DOHH2 (cell line): ENCODE data around the gene DAD1.

ENCODE experiments used
- H3F3A ChIP-seq: fragments of 200-600 bp; sonication (generic), shearing (Covaris generic); 2 replicates; pipeline ENCODE4 v1.6.0; 2016; ENCODE audit warnings: antibody characterized with exemption, mild to moderate bottlenecking; ENCODE audit not compliant: control insufficient read depth, insufficient read depth
- H3K27ac ChIP-seq: fragments of 200-600 bp; sonication (generic); 2 replicates; pipeline ENCODE4 v1.5.1; 2014; ENCODE audit warnings: low read depth, mild to moderate bottlenecking, low read length, moderate library complexity
- H3K27me3 ChIP-seq: fragments of 200-600 bp; sonication (generic); 2 replicates; pipeline ENCODE4 v1.6.1; 2014; ENCODE audit warnings: mild to moderate bottlenecking, low read length, mixed read lengths; ENCODE audit not compliant: control insufficient read depth
- H3K36me3 ChIP-seq: fragments of 200-600 bp; sonication (generic); 2 replicates; pipeline ENCODE4 v1.6.1; 2014; ENCODE audit warnings: mild to moderate bottlenecking, low read length, moderate library complexity, mixed read lengths; ENCODE audit not compliant: control insufficient read depth
- H3K4me1 ChIP-seq: fragments of 200-600 bp; sonication (generic); 2 replicates; pipeline ENCODE4 v1.6.1; 2014; ENCODE audit warnings: mild to moderate bottlenecking, low read length, mixed read lengths; ENCODE audit not compliant: control insufficient read depth
- H3K4me2 ChIP-seq: fragments of 200-600 bp; sonication (generic); 2 replicates; pipeline ENCODE4 v1.6.0; 2014; ENCODE audit warnings: mild to moderate bottlenecking, low read length, moderate library complexity
- H3K4me3 ChIP-seq: fragments of 200-600 bp; sonication (generic); 2 replicates; pipeline ENCODE4 v1.5.1; 2014; ENCODE audit warnings: mild to moderate bottlenecking, low read length, mixed read lengths
- H3K79me2 ChIP-seq: fragments of 200-600 bp; sonication (generic); 2 replicates; pipeline ENCODE4 v1.6.1; 2014; ENCODE audit warnings: mild to moderate bottlenecking, low read length, mixed read lengths; ENCODE audit not compliant: control insufficient read depth
- H3K9me2 ChIP-seq: fragments of 200-600 bp; sonication (generic); replicated peaks from 2 replicates; pipeline ENCODE4 v1.6.1; 2014; ENCODE audit warnings: mild to moderate bottlenecking, low read length, mixed read lengths; ENCODE audit not compliant: control insufficient read depth
- H3K9me3 ChIP-seq: fragments of 200-600 bp; sonication (generic); 2 replicates; pipeline ENCODE4 v1.6.1; 2014; ENCODE audit warnings: antibody characterized with exemption, low read length, mixed read lengths; ENCODE audit not compliant: control insufficient read depth, insufficient read depth
- H4K20me1 ChIP-seq: fragments of 200-600 bp; sonication (generic); 2 replicates; pipeline ENCODE4 v1.6.0; 2014; ENCODE audit warnings: low read depth, mild to moderate bottlenecking, antibody characterized with exemption, low read length, moderate library complexity; ENCODE audit not compliant: control insufficient read depth, insufficient read depth
- CTCF ChIP-seq: fragments of 200-600 bp; sonication (generic); IDR thresholded peaks from one replicate; pipeline ENCODE4 v1.5.1; 2014; ENCODE audit warnings: antibody characterized with exemption, mild to moderate bottlenecking, low read depth, low read length; ENCODE audit not compliant: poor library complexity, severe bottlenecking
- EZH2phosphoT487 ChIP-seq: fragments of 200-600 bp; sonication (generic); IDR thresholded peaks from 2 replicates; pipeline ENCODE4 v1.6.1; 2017; ENCODE audit warnings: borderline replicate concordance, mild to moderate bottlenecking, antibody characterized with exemption, low read length, moderate library complexity, mixed read lengths

The DAD1 gene

GRCh38 chr14:22526218-22526617 lies 62.8 kb downstream of the DAD1 start:
- H3K9me2 ChIP-seq, result no peaks in the 10 kb centered on the region
- no peaks in the 10 kb centered on the region for H3K9me3 ChIP-seq
- TF ChIP-seq EZH2phosphoT487, result no peak
- TF ChIP-seq CTCF, result no peak
- peak overlapping the region; percentile 70 for H3K4me2 ChIP-seq
- H4K20me1 ChIP-seq, result no peaks in the 10 kb centered on the region
- H3K27me3 ChIP-seq, result no peaks in the 10 kb centered on the region
- H3F3A ChIP-seq, result peaks cover 50% of the 10 kb centered on the region
- peak overlapping the region; percentile 57 for H3K4me3 ChIP-seq
- H3K79me2 ChIP-seq, result peaks cover 83% of the 10 kb centered on the region
- H3K4me1 ChIP-seq, result peaks cover 99% of the 10 kb centered on the region
- H3K36me3 ChIP-seq, result peaks cover 54% of the 10 kb centered on the region
- H3K27ac ChIP-seq, result peak overlapping the region; percentile 98

GRCh38 chr14:22524784-22525161 lies 64.3 kb downstream of the DAD1 start:
- H3K4me3 ChIP-seq, result peak overlapping the region; percentile 57
- H3K36me3 ChIP-seq, result peaks cover 47% of the 10 kb centered on the region
- no peak for TF ChIP-seq CTCF
- no peak for TF ChIP-seq EZH2phosphoT487
- H3K27ac ChIP-seq, result peak overlapping the region; percentile 98
- H3K4me2 ChIP-seq, result peak overlapping the region; percentile 70
- no peaks in the 10 kb centered on the region for H3K9me3 ChIP-seq
- no peaks in the 10 kb centered on the region for H3K9me2 ChIP-seq
- H4K20me1 ChIP-seq, result no peaks in the 10 kb centered on the region
- H3K4me1 ChIP-seq, result peaks cover 99% of the 10 kb centered on the region
- no peaks in the 10 kb centered on the region for H3K27me3 ChIP-seq
- peaks cover 48% of the 10 kb centered on the region for H3F3A ChIP-seq
- H3K79me2 ChIP-seq, result peaks cover 85% of the 10 kb centered on the region

GRCh38 chr14:22524115-22524783 lies 64.8 kb downstream of the DAD1 start:
- H4K20me1 ChIP-seq, result no peaks in the 10 kb centered on the region
- peak overlapping the region; percentile 70 for H3K4me2 ChIP-seq
- H3K4me3 ChIP-seq, result peak overlapping the region; percentile 57
- H3F3A ChIP-seq, result peaks cover 46% of the 10 kb centered on the region
- H3K4me1 ChIP-seq, result peaks cover 99% of the 10 kb centered on the region
- H3K36me3 ChIP-seq, result peaks cover 42% of the 10 kb centered on the region
- no peaks in the 10 kb centered on the region for H3K27me3 ChIP-seq
- H3K79me2 ChIP-seq, result peaks cover 85% of the 10 kb centered on the region
- H3K9me2 ChIP-seq, result no peaks in the 10 kb centered on the region
- TF ChIP-seq EZH2phosphoT487, result no peak
- TF ChIP-seq CTCF, result no peak
- H3K9me3 ChIP-seq, result no peaks in the 10 kb centered on the region
- H3K27ac ChIP-seq, result peak overlapping the region; percentile 98
